ENCODE results near the gene CUL5.

DNA sequence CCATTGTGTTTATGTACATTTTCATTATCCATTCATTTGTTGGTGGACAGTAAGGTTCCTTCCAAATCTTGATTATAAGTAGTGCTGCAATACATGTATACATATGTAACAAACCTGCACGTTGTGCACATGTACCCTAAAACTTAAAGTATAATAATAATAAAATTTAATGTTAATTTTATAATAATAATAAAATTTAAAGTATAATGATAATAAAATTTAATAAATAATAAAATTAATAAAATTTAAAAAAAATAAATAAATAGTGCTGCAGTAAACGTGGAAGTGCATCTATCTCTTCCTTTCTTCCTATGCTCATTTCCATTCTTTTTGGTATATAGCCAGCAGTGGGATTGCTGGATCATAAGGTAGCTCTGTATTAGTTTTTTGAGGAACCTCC is 54.7 kb downstream of the CUL5 start:
- TF ChIP-seq CTCF (conservative IDR thresholded peaks at IDR 0.05 in 1 of 2, IDR thresholded peaks at IDR 0.05 in 1 of 2; ENCODE audit: low read depth in 1 of 2, low read length in 2 of 2) (no peak), EZH2 (IDR thresholded peaks at IDR 0.05; ENCODE audit: low read length, missing control alignments) (no peak)

All from fibroblast of lung (primary cell).